Activated naive CD4-positive, alpha-beta T cell (primary cell): ENCODE data around the gene PTPRA.

Experiments
- DNase-seq, 4 experiments: peaks; one replicate each; lab custom pipeline; 2025; lab: John Stamatoyannopoulos, UW

PTPRA gene

DNA sequence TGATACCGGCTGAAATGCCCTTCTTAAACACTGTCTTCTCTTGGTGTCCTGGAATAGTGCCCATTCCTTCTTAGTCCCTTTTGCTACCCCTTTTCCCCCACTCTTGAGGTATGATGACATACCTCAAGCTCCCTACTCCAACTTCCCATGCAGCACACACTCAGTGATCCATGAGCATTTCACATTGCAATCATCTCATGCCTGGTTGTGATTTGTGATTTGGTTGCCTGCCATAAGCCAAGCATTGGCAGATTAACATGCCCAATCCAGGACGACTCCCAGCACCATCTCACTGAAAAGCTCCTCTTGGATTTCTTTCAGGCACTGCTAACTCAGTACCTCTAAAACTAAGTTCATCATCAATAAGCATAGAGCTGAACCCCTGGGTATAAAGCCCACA lies 14.7 kb upstream of the PTPRA start:
- DNase-seq, result no peak

DNA sequence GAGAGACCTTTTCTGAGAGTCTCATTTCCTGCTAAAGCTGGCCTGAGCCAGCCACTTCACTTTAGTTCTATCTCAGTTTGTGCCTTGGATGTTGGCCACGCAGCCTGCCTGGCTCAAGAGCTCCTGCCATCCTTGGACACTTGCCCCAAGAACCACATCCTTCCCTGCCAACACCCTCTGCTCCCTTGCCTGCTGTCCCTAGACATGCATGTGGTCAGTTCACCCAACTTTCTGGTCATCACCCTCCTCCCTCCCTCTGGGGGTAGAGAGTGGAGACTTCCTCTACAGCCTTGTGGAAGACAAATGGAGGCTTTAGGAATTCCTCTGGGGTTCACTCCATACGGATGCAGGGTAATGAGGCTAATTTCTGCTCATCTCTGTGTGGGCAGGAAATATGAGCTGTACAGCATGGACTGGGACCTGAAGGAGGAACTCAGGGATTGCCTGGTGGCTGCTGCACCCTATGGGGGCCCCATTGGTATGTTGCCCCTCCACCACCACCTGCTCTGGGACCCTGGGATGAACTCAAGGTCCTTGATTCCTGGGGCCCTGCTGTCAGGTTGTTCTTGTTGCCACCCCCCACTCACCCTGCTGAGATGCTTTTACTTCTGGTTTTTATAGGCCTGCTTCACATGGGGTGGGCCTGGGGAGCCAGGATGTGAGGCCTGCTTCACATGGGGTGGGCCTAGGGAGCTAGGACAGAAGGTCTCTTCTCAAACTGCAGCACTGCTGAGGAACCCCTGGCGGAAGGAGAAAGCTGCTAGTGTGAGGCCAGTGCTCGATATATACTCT lies 13.8 kb upstream of the PTPRA start:
- no peak for DNase-seq

- DNase-seq, result no peak
Observed at GRCh38 chr20:2864626-2865025, 8.7 kb upstream of the PTPRA start.

DNA sequence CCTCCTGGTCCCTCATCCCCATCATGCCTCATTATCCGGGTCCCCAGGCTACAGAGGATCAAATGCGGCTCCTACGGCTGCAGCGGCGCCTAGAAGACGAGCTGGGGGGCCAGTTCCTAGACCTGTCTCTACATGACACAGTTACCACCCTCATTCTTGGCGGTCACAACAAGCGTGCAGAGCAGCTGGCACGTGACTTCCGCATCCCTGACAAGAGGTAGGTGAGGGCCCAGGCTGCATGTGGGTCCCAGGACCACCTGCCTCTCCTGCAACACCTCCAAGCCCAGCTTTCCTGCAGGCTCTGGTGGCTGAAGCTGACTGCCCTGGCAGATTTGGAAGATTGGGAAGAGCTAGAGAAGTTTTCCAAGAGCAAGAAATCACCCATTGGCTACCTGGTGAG lies 8.2 kb upstream of the PTPRA start:
- no peak for DNase-seq

DNA sequence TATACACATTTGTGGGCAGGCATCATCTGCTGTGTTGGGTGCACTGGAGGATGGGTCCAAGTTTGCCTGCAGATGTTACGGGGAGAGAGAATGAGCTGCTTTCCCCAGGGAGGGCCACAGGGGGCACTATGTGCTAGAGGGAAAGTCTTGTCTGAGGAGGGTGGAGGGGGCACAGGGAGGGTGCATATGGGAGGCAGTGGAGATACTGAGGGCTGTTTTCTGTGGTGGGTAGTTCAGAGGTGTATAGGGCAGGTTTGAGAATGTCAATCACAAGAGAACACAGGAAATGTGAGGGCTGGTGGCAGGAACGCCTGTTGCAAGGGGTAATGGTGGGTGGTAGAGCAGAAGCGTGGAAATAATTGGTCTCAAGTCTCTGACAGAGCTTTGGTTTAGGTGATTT lies 7.7 kb upstream of the PTPRA start:
- DNase-seq, result no peak

DNA sequence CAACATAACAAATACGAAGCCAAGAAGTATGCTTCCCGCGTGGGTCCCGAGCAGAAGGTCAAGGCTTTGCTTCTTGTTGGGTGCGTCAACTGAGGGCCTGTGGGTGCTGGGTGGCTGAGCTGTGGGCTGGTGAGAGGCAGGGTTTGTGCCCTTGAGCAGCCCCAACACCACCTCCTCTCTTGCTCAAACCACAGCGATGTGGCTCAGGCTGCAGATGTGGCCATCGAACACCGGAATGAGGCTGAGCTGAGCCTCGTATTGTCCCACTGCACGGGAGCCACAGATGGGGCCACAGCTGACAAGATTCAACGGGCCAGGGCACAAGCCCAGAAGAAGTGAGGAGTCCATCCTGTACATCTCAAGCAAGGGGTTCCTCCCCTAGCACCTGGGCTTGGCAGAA lies 7.0 kb upstream of the PTPRA start:
- no peak for DNase-seq

GRCh38 chr20:2867081-2867864 lies 6.0 kb upstream of the PTPRA start:
- DNase-seq, result no peak

DNA sequence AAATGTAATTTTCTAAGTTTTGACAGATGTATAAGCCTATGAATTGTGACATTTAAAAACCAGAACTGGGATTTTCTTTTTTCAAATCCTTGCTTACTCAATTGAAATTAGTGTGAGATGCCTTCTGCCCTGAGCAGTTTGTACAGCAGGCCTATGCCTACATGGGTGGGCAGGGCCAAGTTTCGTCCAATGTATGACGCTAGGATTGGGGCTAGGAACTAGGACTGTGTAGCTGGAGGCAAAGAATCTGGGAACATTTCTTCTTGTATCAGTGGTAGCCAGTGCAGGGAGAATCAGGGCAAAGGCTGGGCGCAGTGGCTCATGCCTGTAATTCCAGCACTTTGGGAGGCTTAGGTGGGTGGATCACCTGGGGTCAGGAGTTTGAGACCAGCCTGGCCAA lies 3.9 kb upstream of the PTPRA start:
- DNase-seq, result no peak

GRCh38 chr20:2871111-2871465 lies 2.2 kb upstream of the PTPRA start:
- DNase-seq, result no peak

DNA sequence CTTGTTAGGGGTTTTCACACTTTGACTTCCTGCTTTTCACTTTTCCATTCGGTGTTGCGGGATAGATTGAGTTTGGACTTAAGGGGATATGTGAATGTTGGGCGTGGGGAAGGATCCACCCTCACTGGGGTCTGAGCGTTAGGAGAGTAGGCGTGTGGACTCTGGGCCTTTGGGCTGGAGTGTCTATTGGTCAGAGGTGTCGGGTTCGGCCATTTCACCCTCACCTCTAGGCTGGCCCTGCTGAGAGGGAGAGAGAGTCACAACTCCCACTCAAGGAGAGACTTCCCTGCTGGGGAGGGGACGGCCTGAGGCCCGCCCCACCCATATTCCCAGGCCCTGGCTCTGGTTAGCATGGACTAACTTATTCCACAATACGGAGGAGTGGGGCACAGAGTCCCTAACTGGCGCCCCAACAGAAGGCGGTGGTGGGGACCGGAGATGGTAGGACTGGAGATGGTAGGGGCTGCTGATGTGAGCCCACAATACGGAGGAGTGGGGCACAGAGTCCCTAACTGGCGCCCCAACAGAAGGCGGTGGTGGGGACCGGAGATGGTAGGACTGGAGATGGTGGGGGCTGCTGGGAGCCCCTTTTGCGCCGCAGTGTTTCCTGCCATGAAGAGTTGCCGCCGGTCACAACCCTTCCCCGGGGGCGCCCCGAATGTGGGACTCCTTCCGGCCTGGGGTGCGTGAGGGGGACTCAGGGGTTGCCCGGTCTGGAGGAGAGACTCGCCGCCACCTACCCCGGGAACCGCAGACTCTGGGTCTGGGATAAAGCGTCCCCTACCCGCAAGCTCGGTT lies 1.4 kb upstream of the PTPRA start:
- DNase-seq, result peak in 1 of 4 experiments; percentile 36

DNA sequence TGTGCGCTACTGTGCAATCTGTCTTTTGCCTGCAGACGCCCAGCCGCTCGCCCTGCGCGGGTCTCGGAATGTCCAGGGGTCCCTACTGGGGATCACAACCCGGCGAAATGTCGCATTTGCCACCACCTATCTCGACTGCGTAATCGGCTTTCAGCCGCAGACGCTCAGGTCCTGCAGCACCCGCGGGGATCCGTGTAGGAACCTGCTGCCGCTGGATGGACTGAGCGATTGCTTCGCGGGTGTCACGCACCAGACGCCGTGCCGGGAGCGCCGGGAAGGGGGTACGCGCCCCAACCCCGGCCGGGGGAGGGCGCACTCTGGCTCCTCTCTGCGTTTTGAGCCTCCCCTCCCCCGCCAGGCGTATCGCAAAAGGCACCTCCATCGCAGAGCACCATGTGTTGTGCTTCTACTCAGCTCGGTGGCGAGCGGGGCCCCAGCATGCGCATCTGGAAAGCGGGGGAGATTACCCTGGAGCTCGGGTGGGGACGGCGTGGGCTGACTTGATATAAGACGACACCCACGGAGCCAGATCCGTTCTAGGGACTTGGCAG lies 747 bp upstream of the PTPRA start:
- DNase-seq, result peak; percentile 51 to 75 (median 62)

DNA sequence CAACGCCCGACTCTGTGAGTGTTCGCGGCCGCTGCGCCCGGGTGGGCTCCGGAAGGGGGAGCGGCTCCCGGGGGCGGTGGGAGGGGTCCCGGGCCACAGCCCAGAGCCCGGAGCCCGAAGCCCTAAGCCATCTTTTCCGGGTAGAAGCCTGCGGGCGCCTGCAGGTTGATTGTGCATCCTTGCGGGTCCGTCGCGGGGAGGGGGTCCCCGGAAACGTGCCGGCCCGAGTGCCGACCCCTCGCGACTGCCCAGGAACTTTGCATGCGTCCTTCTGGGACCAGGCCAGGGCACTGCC lies 413 bp downstream of the PTPRA start:
- DNase-seq, result peak in 3 of 4 experiments; percentile 37 to 58 (median 43)

DNA sequence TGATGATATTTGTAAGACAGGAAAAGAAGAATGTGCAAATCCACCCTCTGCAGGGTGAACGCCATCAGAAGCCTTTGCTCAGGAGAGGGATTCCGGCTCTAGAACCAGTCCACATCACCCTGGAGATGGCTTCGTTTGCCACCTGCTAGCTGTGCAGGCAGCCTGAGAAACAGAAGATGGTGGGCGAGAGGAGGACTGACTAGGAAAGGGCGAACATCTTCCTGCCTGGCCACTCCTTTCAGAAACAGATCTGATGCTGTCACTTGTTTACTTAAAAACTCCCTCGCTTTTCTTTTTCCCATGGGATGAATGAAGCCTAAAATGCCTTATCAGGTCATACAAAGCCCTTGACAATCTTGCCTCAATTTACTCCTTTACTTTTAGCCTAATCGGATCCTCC lies 1.2 kb downstream of the PTPRA start:
- no peak for DNase-seq

DNA sequence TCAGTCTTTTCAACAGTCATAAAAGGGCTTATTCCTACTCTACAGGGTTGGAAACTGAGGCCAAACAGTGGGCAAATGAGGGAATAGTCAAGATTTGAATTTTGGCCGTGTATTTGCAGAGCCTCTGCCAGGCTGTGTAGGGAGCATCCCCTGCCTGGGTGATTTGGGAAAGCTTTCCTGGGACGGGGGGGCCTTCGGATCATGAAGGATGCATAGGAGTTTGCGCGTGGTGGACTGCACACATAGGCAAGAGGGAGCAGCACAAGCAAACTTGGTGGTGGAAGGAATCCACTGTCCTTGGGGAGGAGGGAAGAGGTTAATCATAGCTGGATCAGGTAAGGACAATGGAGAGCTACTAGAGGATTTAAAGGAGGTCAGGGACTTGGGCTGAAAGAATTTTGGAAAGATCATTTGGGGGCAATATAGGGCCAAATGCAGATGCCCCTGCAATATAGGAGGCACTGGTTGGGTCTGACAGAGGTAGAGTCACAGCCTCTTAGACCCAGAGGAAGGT lies 2.5 kb downstream of the PTPRA start:
- no peak for DNase-seq

DNA sequence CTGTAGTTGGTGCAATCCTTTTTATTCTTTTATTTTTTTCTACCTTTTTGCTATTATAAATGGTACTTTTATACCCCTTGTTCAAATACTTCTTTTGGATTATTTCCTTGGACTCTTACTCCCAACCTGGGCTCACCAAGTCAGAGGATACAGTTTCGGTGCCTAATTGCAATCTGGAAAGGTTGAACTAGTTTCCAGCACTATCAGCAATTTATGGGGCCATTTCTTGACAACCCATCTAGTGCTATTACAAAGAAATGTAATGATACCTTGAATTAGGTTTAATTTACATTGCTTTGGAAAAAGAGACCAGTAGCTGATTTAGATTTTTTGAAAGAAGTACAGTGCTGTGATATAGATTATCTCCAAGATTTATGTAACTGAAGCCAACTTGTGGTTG lies 5.2 kb downstream of the PTPRA start:
- DNase-seq, result no peak

DNA sequence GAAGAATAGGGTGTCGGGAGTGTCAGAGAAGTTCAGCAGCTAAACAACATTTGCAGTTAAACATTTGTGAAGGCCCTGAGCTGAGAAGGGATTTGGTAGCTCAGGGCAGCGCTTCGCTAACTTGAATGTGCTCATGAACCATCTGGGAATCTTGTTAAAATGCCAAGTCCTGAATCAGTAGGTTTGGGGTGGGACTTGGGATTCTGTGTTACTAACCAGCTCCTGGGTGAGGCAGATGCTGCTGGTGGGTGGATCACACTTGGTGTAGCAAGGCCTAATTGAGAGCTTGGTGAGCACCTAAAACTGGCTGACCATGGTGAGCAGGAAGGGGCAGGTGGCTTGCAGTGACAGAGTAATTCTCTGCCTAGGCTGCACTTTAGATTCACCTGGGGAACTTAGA lies 5.9 kb downstream of the PTPRA start:
- no peak for DNase-seq

DNA sequence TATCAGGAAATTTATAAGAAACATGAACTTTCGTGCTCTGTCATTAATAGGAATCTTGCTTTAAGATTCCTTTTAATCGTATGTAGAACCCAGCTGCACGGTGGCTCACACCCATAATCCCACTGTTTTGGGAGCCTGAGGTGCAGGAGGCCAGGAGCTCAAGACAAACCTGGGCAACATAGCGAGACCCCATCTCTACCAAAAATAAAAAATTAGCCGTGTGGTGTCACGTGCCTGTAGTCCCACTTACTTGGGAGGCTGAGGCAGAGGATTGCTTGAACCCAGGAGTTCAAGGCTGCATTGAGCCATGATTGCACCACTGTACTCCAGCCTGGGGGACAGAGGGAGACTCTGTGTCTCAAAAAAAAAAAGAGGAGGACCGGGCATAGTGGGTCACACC lies 7.4 kb downstream of the PTPRA start:
- no peak for DNase-seq

GRCh38 chr20:2883726-2884637 lies 10.7 kb downstream of the PTPRA start:
- no peak for DNase-seq

- no peak for DNase-seq
Observed at GRCh38 chr20:2887715-2888114, 14.4 kb downstream of the PTPRA start.

GRCh38 chr20:2888224-2888955 lies 15.1 kb downstream of the PTPRA start:
- DNase-seq, result no peak

GRCh38 chr20:2889209-2889608 lies 15.9 kb downstream of the PTPRA start:
- DNase-seq, result no peak
